Epithelial cell of prostate (primary cell): ENCODE data around the gene GSAP.
A peak's percentile ranks its signal among the peaks of the same experiment; 100 is the strongest.
"Not testable (repeated sequence)": the region's sequence is repeated elsewhere in the genome, so short reads cannot be mapped to it uniquely, and the experiment has no call there.

Source experiments
- DNase-seq: peaks from one replicate; pipeline ENCODE4 v3.0.0-alpha.2; 2011; ENCODE audit warnings: low read depth, low spot score
- H3K27ac ChIP-seq: fragments of 450-650 bp; 2 replicates; pipeline ENCODE4 v1.5.1; 2017; ENCODE audit warnings: mild to moderate bottlenecking

Gene GSAP, protein sequence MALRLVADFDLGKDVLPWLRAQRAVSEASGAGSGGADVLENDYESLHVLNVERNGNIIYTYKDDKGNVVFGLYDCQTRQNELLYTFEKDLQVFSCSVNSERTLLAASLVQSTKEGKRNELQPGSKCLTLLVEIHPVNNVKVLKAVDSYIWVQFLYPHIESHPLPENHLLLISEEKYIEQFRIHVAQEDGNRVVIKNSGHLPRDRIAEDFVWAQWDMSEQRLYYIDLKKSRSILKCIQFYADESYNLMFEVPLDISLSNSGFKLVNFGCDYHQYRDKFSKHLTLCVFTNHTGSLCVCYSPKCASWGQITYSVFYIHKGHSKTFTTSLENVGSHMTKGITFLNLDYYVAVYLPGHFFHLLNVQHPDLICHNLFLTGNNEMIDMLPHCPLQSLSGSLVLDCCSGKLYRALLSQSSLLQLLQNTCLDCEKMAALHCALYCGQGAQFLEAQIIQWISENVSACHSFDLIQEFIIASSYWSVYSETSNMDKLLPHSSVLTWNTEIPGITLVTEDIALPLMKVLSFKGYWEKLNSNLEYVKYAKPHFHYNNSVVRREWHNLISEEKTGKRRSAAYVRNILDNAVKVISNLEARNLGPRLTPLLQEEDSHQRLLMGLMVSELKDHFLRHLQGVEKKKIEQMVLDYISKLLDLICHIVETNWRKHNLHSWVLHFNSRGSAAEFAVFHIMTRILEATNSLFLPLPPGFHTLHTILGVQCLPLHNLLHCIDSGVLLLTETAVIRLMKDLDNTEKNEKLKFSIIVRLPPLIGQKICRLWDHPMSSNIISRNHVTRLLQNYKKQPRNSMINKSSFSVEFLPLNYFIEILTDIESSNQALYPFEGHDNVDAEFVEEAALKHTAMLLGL

GRCh38 chr7:77415823-77416620 lies at the start of gene GSAP:
Gene GSAP (minus strand): TSS chr7:77416349. CDS start chr7:77416321, 28 bp downstream.
- no peak for DNase-seq
- peak within 1 kb of the TSS; percentile 99 for H3K27ac ChIP-seq

DNA sequence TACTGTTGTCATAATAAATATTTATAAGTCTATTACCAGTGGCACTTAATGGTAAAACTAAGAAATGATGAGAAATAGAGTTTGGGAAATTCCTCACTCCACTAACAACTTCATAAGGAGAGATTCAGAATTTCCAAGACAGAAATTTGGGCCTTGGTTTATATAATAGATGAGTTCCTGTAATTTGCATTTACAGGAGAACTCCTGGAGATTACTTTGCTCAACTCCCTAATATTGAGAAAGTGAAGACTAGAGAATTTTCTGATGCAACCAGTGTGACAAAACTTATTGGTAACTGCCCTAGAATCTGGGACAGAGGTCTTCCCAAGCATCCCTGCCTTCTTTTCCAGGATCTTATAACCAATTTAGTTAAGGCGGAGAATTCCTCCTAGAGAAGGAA lies 49.1 kb upstream of the GSAP start:
- H3K27ac ChIP-seq = peak overlapping the region; percentile 72

GRCh38 chr7:77464589-77464988 lies 48.4 kb upstream of the GSAP start:
- H3K27ac ChIP-seq = peak overlapping the region; percentile 72
- no peak for DNase-seq

More for the DNA sequence above, 49.1 kb upstream of the GSAP start:
- no peak for DNase-seq

- peak; percentile 94 for DNase-seq
Measured at GRCh38 chr7:77463632-77464031, 47.5 kb upstream of the GSAP start.

DNA sequence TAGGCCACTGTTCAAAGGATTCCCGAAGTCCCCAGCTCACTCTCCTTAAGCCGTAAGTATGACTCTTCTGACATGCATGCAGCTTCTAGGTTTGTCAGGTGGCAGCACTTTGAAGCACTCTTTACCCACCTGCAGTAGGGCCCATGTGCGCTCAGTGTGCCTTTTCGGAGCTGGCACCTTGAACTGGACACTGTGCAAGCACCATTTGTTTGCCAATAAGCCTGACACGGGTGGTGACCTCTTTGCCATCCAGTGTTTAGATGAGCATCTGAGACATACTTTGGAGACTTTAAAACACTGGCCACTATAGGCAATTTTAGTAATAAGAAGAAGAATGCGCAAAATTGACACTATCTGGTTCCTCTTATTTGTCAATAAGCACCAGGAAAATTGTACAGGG lies 45.7 kb upstream of the GSAP start:
- no peak overlapping the region for H3K27ac ChIP-seq
- no peak for DNase-seq

More at GRCh38 chr7:77463632-77464031, 47.5 kb upstream of the GSAP start:
- H3K27ac ChIP-seq = peak overlapping the region; percentile 72

DNA sequence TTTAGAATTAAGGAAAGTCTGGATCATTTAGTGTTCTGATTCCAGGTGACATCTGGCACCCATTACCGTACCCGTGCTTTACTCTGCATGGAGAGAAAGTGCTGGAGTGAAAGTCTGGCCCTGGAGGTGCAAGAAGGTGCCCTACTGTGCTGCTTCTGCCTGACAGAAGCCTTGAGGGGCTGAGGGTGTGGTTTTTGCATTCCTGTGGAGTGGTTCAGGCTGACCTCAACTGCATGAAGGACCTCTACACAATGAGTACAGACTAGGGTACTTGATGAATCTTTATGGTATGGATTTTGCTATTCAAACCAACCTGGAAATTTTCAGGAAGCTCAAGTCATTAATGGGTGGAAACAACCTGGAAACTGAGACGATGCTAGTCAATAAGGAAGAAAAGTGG lies 45.1 kb upstream of the GSAP start:
- no peak overlapping the region for H3K27ac ChIP-seq
- DNase-seq = no peak

DNA sequence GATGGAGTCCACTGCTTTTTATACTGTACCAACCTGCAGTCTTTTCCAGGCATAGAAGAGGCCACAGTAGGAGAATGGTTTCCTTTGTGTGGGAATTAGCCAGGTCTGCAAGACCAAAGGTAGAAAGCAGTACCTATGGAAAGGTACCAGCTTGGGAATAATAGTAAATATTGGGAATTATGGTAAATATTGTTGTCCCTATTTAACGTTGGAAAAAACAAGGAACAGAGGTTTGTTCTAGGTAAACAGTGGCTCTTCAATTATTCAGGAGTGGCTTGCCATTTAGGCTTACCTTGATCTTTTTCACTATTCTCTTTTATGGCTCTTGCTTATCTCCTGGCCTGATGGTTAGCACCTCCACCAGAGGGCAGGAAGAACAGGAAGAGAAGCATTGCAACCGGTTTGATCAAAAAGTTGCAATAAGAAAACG lies 43.9 kb upstream of the GSAP start:
- H3K27ac ChIP-seq = no peak overlapping the region
- no peak for DNase-seq

- no peak for DNase-seq
- peak overlapping the region; percentile 27 for H3K27ac ChIP-seq
Measured at GRCh38 chr7:77459311-77459726, 43.2 kb upstream of the GSAP start.

DNA sequence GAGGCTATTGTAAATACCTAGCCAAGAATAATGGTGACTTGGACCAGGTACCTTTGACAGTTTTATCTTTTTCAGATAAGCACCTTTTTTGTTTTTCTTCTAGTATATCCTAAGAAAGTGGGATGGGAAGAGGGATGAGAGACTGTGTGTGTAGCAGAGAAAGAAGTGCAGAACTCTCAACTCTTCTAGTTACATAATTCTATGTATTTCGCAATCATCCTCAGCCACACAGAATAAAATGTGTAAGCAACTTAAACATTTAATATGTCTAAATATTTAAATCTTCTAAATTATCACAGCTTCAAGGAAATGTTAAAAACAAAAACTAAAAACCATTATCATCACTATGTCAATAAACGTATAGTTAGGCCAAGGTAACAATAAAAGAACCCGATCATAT lies 42.6 kb upstream of the GSAP start:
- H3K27ac ChIP-seq = peak overlapping the region; percentile 27
- DNase-seq = no peak

- H3K27ac ChIP-seq = no peak overlapping the region
- DNase-seq = no peak
Measured at GRCh38 chr7:77457779-77458178, 41.6 kb upstream of the GSAP start.

- no peak overlapping the region for H3K27ac ChIP-seq
- no peak for DNase-seq
Measured at GRCh38 chr7:77456696-77457095, 40.5 kb upstream of the GSAP start.

- H3K27ac ChIP-seq = peak overlapping the region; percentile 46
- DNase-seq = peak; percentile 52
Measured at GRCh38 chr7:77455321-77455720, 39.2 kb upstream of the GSAP start.

GRCh38 chr7:77454802-77455201 lies 38.7 kb upstream of the GSAP start:
- DNase-seq = no peak
- peak overlapping the region; percentile 46 for H3K27ac ChIP-seq

GRCh38 chr7:77453531-77453930 lies 37.4 kb upstream of the GSAP start:
- peak overlapping the region; percentile 2 for H3K27ac ChIP-seq
- no peak for DNase-seq

GRCh38 chr7:77451950-77452349 lies 35.8 kb upstream of the GSAP start:
- DNase-seq, H3K27ac ChIP-seq: not testable (repeated sequence)

GRCh38 chr7:77450613-77451012 lies 34.5 kb upstream of the GSAP start:
- no peak for DNase-seq
- H3K27ac ChIP-seq = no peak overlapping the region

DNA sequence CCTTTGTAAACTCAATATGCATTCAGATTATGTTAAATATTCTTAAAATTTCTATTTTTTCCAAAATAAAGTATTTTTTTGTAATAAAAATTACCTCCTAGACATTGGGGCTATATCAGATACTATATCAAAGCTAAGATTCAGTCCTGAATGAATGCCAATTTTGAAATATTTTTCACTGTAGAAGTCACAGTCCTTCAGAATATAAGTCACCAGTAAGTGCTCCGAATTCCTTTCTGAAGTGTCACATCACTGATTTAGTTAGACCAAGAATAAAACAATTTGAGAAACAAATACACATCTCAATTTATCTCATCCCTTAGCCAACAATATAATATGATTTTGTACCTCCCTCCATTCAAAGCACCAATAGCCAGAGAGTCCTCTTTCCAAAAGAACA lies 33.9 kb upstream of the GSAP start:
- no peak overlapping the region for H3K27ac ChIP-seq
- DNase-seq = no peak

GRCh38 chr7:77447616-77448015 lies 31.5 kb upstream of the GSAP start:
- no peak overlapping the region for H3K27ac ChIP-seq
- no peak for DNase-seq

DNA sequence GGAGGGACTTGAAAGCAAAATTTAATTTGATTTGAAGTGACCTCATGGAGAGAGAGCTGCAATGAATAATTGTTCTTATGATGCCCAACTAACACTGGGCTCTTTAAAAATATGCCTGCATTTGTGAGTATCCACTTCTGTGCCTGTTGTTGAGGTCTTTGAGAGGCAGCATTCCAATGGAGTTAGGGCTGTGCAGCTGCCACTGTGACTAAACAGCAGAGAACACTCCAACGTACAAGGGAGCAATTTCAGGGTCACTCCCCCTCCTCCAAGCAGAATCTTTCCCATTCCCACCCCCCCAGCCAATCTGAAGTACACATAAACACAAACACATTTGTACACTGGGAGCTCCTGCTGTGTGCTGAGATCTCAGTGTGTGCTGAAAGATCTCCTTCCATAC lies 28.0 kb upstream of the GSAP start:
- no peak for DNase-seq
- H3K27ac ChIP-seq = peak overlapping the region; percentile 87

DNA sequence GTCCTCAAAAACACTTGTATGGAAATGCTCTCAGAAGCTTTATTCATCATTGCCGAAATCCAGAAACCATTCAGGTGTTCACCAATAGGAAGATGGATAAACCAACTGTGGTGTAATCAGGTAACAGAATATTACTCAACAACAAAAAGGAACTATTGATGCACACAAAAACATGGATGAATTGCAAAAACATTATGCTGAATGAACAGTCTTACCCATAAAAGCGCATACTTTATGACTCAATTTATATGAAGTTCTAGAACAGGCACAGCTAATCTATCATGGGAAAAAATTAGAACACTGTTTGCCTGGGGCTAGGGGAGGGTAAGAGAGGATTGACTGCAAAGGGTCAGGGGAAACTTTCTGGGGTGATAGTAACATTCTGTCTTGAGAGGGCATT lies 26.9 kb upstream of the GSAP start:
- peak overlapping the region; percentile 87 for H3K27ac ChIP-seq

More for the DNA sequence above, 26.9 kb upstream of the GSAP start:
- DNase-seq = no peak
